ENCODE data around the gene PHLDB2.

GRCh38 chr3:111984636-111985298 lies 125.7 kb downstream of the PHLDB2 start:
- TF ChIP-seq POLR2AphosphoS5 (IDR thresholded peaks at IDR 0.05; ENCODE audit: low read depth, low read length): no peak
- TF ChIP-seq CTCF (IDR thresholded peaks at IDR 0.05; ENCODE audit: control extremely low read depth in 1 of 3, insufficient read depth in 1 of 3, low read depth in 1 of 3, low read length in 3 of 3): no peak
- no peak for TF ChIP-seq USF2 (IDR thresholded peaks at IDR 0.05; ENCODE audit: low read length)
- TF ChIP-seq POLR2A (IDR thresholded peaks at IDR 0.05; ENCODE audit: control extremely low read depth in 1 of 2, low read depth in 2 of 2, low read length in 2 of 2): no peak
- TF ChIP-seq TAF1 (IDR thresholded peaks at IDR 0.05; ENCODE audit: low read depth, low read length): no peak
- TF ChIP-seq ZNF274 (IDR thresholded peaks at IDR 0.05; ENCODE audit: borderline replicate concordance, extremely low read depth, low read length): no peak
- no peak for TF ChIP-seq POU5F1 (IDR thresholded peaks at IDR 0.05; ENCODE audit: low read depth, low read length)

Measured in H1 (cell line).